HG03135 (cell line): Measurements from ENCODE around the gene ZNF689.
A peak's percentile ranks its signal among the peaks of the same experiment; 100 is the strongest.

Experiments used
- ATAC-seq: cut with Tn5 transposase; IDR thresholded peaks from one replicate; pipeline ENCODE4 v1.9.1; 2021; ENCODE audit warnings: mild to moderate bottlenecking, moderate library complexity; ENCODE audit not compliant: unreplicated experiment

Gene ZNF689

GRCh38 chr16:30609926-30610839 lies at the start of gene ZNF689:
TSS of gene ZNF689 (minus strand) at chr16:30610389. CDS start at chr16:30610041, 348 bp downstream.
- ATAC-seq, result peak; percentile 84

- peak; percentile 28 for ATAC-seq
Observed at GRCh38 chr16:30658731-30659506, 48.7 kb upstream of the ZNF689 start.

- ATAC-seq, result peak; percentile 66
Observed at GRCh38 chr16:30657866-30658730, 47.9 kb upstream of the ZNF689 start, which contains the start of gene FBRS. TSS of gene FBRS (plus strand) at chr16:30658431. CDS start at chr16:30659519, 1,088 bp downstream.

- no peak for ATAC-seq
Observed at GRCh38 chr16:30656974-30657865, 47.0 kb upstream of the ZNF689 start.

GRCh38 chr16:30656388-30656787 lies 46.2 kb upstream of the ZNF689 start:
- ATAC-seq, result no peak

GRCh38 chr16:30655815-30656347 lies 45.7 kb upstream of the ZNF689 start:
- no peak for ATAC-seq

GRCh38 chr16:30654856-30655255 lies 44.7 kb upstream of the ZNF689 start:
- ATAC-seq, result no peak

GRCh38 chr16:30652718-30653117 lies 42.5 kb upstream of the ZNF689 start:
- ATAC-seq, result no peak

- no peak for ATAC-seq
Observed at GRCh38 chr16:30652005-30652296, 41.8 kb upstream of the ZNF689 start.

- ATAC-seq, result peak; percentile 54
Observed at GRCh38 chr16:30651124-30652004, 41.2 kb upstream of the ZNF689 start.

- ATAC-seq, result peak; percentile 67
Observed at GRCh38 chr16:30650369-30651123, 40.4 kb upstream of the ZNF689 start, which contains the start of gene PRR14. TSS of gene PRR14 (plus strand) at chr16:30650960. CDS start at chr16:30651646, 686 bp downstream.

- peak; percentile 3 for ATAC-seq
Observed at GRCh38 chr16:30649725-30650368, 39.7 kb upstream of the ZNF689 start.

- ATAC-seq, result no peak
Observed at GRCh38 chr16:30647274-30647571, 37.0 kb upstream of the ZNF689 start.

GRCh38 chr16:30645727-30646126 lies 35.5 kb upstream of the ZNF689 start:
- no peak for ATAC-seq

- no peak for ATAC-seq
Observed at GRCh38 chr16:30644334-30644830, 34.2 kb upstream of the ZNF689 start.

GRCh38 chr16:30641378-30641982 lies 31.3 kb upstream of the ZNF689 start:
- ATAC-seq, result no peak

- ATAC-seq, result no peak
Observed at GRCh38 chr16:30637944-30638343, 27.8 kb upstream of the ZNF689 start.
